HFFc6 (cell line): ENCODE measurements around the gene AFF2. TPM values are rescaled to one million over a fixed set of nuclear protein-coding genes. Genes with fewer than 3 reads are reported as not detected.

Experiments used
- DNase-seq: peaks from one replicate; pipeline ENCODE4 v3.0.0-alpha.2; 2018
- H3K27ac Mint-ChIP-seq: 2 replicates; pipeline ENCODE4 v1.8.0; 2020; ENCODE audit warnings: mild to moderate bottlenecking, mixed read lengths
- H3K27me3 Mint-ChIP-seq: 2 replicates; pipeline ENCODE4 v1.8.0; 2021; ENCODE audit warnings: mild to moderate bottlenecking, moderate library complexity, mixed read lengths; ENCODE audit not compliant: insufficient read depth
- H3K36me3 Mint-ChIP-seq: 2 replicates; pipeline ENCODE4 v1.8.0; 2021; ENCODE audit warnings: low read depth, mixed read lengths
- H3K4me1 Mint-ChIP-seq: 2 replicates; pipeline ENCODE4 v1.8.0; 2020; ENCODE audit warnings: low read depth, mixed read lengths
- H3K4me3 Mint-ChIP-seq: 2 replicates; pipeline ENCODE4 v1.8.0; 2020; ENCODE audit warnings: mild to moderate bottlenecking, moderate library complexity, mixed read lengths
- H3K9me3 Mint-ChIP-seq: 2 replicates; pipeline ENCODE4 v1.8.0; 2020; ENCODE audit warnings: mild to moderate bottlenecking, mixed read lengths
- CTCF ChIP-seq: fragments of 200-600 bp; sonication (generic); IDR thresholded peaks from 2 replicates; pipeline ENCODE4 v1.5.0; 2021; ENCODE audit warnings: antibody characterized with exemption, mild to moderate bottlenecking
- total RNA-seq, 6 experiments: library from RNA; stranded (reverse); fragmentation: NEBNext Ultra II Directional; extraction: Animal tissue kit (Norgen Biotek cat#: 25700); gene quantifications; 2 replicates in 1 of 6; 3 replicates in 5 of 6; pipeline ENCODE4 v1.2.3, GENCODE V29; 2021

The AFF2 gene
- total RNA-seq, 6 experiments from 2014 or later, result not detected

DNA sequence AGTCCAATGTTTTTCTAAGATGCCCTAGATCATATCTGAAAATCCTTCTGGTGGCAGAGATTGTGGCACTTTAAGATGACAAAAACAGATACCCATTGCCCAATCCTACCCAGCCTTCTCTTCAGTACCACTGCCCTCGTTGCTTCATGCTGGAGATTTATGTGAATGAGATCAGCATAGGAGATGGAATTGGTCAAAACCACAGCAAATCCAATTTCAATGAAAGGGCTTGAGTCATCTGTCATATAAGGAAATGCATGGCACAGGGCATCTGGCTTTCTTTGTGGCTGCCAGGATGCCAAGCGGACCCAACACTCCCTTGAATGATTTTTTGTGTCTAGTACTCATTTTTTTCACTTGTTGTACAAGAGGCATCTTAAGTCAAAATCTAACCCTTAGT lies 16.8 kb downstream of the AFF2 start:
- H3K4me3 Mint-ChIP-seq, result no peak overlapping the region
- H3K27me3 Mint-ChIP-seq, result no peaks in the 10 kb centered on the region; the same call in 1 of the 2 replicates
- TF ChIP-seq CTCF, result no peak
- no peaks in the 10 kb centered on the region for H3K4me1 Mint-ChIP-seq
- DNase-seq, result no peak
- no peak overlapping the region for H3K27ac Mint-ChIP-seq
- H3K9me3 Mint-ChIP-seq, result no peaks in the 10 kb centered on the region
- no peaks in the 10 kb centered on the region for H3K36me3 Mint-ChIP-seq

- H3K27me3 Mint-ChIP-seq, result no peaks in the 10 kb centered on the region
- H3K9me3 Mint-ChIP-seq, result no peaks in the 10 kb centered on the region; the same call in 1 of the 2 replicates
- no peak overlapping the region for H3K4me3 Mint-ChIP-seq
- H3K4me1 Mint-ChIP-seq, result no peaks in the 10 kb centered on the region
- DNase-seq, result no peak
- no peak for TF ChIP-seq CTCF
- no peaks in the 10 kb centered on the region for H3K36me3 Mint-ChIP-seq
- H3K27ac Mint-ChIP-seq, result no peak overlapping the region
Measured at GRCh38 chrX:148522006-148522405, 21.6 kb downstream of the AFF2 start.

- DNase-seq, result no peak
- Mint-ChIP-seq H3K36me3 (no peaks in the 10 kb centered on the region), H3K27me3 (no peaks in the 10 kb centered on the region), H3K9me3 (no peaks in the 10 kb centered on the region; the same call in 1 of the 2 replicates), H3K4me3 (no peak overlapping the region), H3K27ac (no peak overlapping the region), H3K4me1 (no peaks in the 10 kb centered on the region)
- TF ChIP-seq CTCF, result no peak
Measured at GRCh38 chrX:148523303-148524080, 23.1 kb downstream of the AFF2 start.

DNA sequence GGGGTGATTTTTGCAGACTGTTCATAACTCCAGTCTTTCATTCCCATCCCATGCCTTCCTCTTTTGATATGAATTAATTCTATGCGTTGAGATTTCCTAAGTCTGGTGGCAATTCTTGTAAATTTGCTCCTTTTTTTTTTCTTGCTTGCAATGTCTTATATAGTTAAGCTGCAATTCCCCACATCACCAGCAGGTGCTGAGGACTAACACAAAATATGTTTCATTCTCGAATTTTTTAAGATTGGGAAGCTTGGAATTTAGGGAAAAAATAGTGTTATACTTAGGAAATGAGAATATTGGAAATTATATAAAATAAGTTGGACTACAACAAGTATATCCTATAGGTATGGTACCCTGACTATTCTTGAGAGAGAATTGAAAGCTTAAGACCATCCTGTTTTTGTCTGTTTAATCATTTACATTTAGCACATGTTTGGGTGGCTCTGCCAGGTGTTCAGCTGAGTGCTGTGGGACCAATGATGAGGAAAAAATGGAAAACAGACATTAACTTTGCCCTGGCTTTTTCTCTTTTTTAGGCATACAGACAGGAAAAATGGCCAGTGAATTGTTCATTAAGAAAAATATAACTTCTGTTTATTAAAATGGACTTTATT lies 30.2 kb downstream of the AFF2 start:
- Mint-ChIP-seq H3K9me3 (no peaks in the 10 kb centered on the region; the same call in 1 of the 2 replicates), H3K36me3 (no peaks in the 10 kb centered on the region), H3K27me3 (no peaks in the 10 kb centered on the region), H3K4me1 (no peaks in the 10 kb centered on the region), H3K27ac (no peak overlapping the region), H3K4me3 (no peak overlapping the region)
- peak; percentile 71 for TF ChIP-seq CTCF
- no peak for DNase-seq

GRCh38 chrX:148534291-148534690 lies 33.9 kb downstream of the AFF2 start:
- DNase-seq, result no peak
- Mint-ChIP-seq H3K4me3 (no peak overlapping the region), H3K4me1 (no peaks in the 10 kb centered on the region), H3K9me3 (no peaks in the 10 kb centered on the region; the same call in 1 of the 2 replicates), H3K27me3 (no peaks in the 10 kb centered on the region), H3K27ac (no peak overlapping the region), H3K36me3 (no peaks in the 10 kb centered on the region)
- no peak for TF ChIP-seq CTCF
